ENCODE measurements around the gene MRLN. TPM values are rescaled to one million over a fixed set of nuclear protein-coding genes. Genes with fewer than 3 reads are reported as not detected.

MRLN gene
- total and polyA plus RNA-seq, 2 of the 8 experiments (the other 6 are each of a cell fraction or from before 2014, with no cell fraction given), result 0.21 TPM; not detected in 1

DNA sequence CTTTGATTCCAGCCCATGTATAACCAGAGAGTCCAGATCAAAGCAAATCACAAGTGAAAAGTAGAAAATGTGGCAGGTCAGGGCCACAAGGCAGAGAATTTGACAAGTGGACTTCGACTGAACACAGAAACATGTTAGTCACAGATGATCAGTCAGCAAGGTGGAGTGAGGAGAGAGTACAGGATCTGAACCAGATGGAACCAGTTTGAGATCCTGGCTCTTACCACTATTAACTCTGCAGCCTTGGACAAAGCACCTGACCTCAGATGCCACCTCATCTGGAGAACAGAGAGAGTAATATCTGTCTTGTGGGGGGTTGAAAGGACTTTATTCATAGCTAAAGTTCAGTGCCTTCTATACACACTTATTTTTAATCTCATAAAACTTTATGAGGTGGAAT lies 4.4 kb downstream of the MRLN start:
- TF ChIP-seq HDAC2 (IDR thresholded peaks at IDR 0.05; ENCODE audit: borderline replicate concordance in 1 of 2, low read depth in 2 of 2, low read length in 2 of 2), result no peak
- no peak overlapping the region for H2BK20ac ChIP-seq (ENCODE audit: low read length)
- H2AK5ac ChIP-seq (ENCODE audit: low read depth, low read length), result no peak overlapping the region
- H3K18ac ChIP-seq (ENCODE audit: extremely low read depth, low read length), result no peak overlapping the region
- H3K9me3 ChIP-seq (ENCODE audit: insufficient read depth in 2 of 2, low read depth in 1 of 2, low read length in 1 of 2), result peaks cover 0 to 5% of the 10 kb centered on the region in 2 experiments; a peak in 2 of 4 replicates
- no peak overlapping the region for H2BK15ac ChIP-seq (ENCODE audit: low read length)
- H2BK12ac ChIP-seq (ENCODE audit: low read depth, low read length), result no peak overlapping the region
- H4K5ac ChIP-seq (ENCODE audit: insufficient read length, low read depth, low read length), result no peak overlapping the region
- H3K14ac ChIP-seq (ENCODE audit: insufficient read length), result no peak overlapping the region
- H3K79me2 ChIP-seq (ENCODE audit: control insufficient read depth in 1 of 2, insufficient read depth in 2 of 2, low read length in 2 of 2), result no peaks in the 10 kb centered on the region
- H3K23ac ChIP-seq (ENCODE audit: insufficient read length), result no peak overlapping the region
- no peak overlapping the region for H2BK5ac ChIP-seq (ENCODE audit: low read depth, low read length)
- no peak overlapping the region for H3K9ac ChIP-seq (replicated peaks in 1 of 4; ENCODE audit: extremely low read depth in 1 of 4, low read depth in 3 of 4, low read length in 3 of 4)
- H3K23me2 ChIP-seq (ENCODE audit: low read depth, low read length), result no peaks in the 10 kb centered on the region
- FAIRE-seq (no peak), DNase-seq (ENCODE audit: low read depth in 1 of 2, low spot score in 2 of 2) (no peak)
- no peak overlapping the region for H3K27ac ChIP-seq (ENCODE audit: low read depth, low read length)
- H3K36me3 ChIP-seq (ENCODE audit: control insufficient read depth in 2 of 4, insufficient read depth in 4 of 4, low read length in 3 of 4), result no peaks in the 10 kb centered on the region
- ChIA-PET POLR2A (ENCODE audit: partially characterized antibody) (no interaction called here), CTCF (ENCODE audit: partially characterized antibody) (no interaction called here)
- H3K27me3 ChIP-seq (replicated peaks in 1 of 4; ENCODE audit: control insufficient read depth in 3 of 4, extremely low read depth in 1 of 4, insufficient read depth in 3 of 4, low read length in 3 of 4), result no peaks in the 10 kb centered on the region
- no peak overlapping the region for H3K4me3 ChIP-seq (ENCODE audit: extremely low read depth in 1 of 4, insufficient read depth in 2 of 4, low read depth in 3 of 4, low read length in 4 of 4)
- no peak overlapping the region for H3K4me2 ChIP-seq (ENCODE audit: insufficient read depth in 1 of 2, low read depth in 2 of 2, low read length in 2 of 2)
- H2AFZ ChIP-seq (ENCODE audit: low read length), result no peak overlapping the region
- WGBS, 2 experiments (ENCODE audit: extremely low coverage in 1 of 2, insufficient coverage in 1 of 2, insufficient read length in 1 of 2, insufficient replicate concordance in 2 of 2, low coverage in 1 of 2, low lambda C conversion rate in 2 of 2, missing lambda C conversion rate in 1 of 2), result 82% methylated on average over 1 of the region's 1 CpG; no CpG with 5 or more reads in 1 of the 2 experiments
- H3K56ac ChIP-seq (replicated peaks; ENCODE audit: insufficient read length, low read depth, low read length), result no peak overlapping the region
- H4K20me1 ChIP-seq (replicated peaks in 1 of 2; ENCODE audit: control insufficient read depth in 1 of 2, insufficient read depth in 2 of 2, low read length in 2 of 2), result no peaks in the 10 kb centered on the region
- H4K8ac ChIP-seq (ENCODE audit: extremely low read depth, insufficient read depth, low read length), result no peak overlapping the region
- H4K91ac ChIP-seq (replicated peaks; ENCODE audit: insufficient read length, low read length), result no peak overlapping the region
- no peaks in the 10 kb centered on the region for H3K4me1 ChIP-seq (replicated peaks in 1 of 4; ENCODE audit: control insufficient read depth in 3 of 4, insufficient read depth in 4 of 4, low read length in 3 of 4)
- H3K4ac ChIP-seq (replicated peaks; ENCODE audit: insufficient read length, low read depth, low read length), result no peak overlapping the region
- H2BK120ac ChIP-seq (replicated peaks; ENCODE audit: low read depth, low read length), result no peak overlapping the region
- no peaks in the 10 kb centered on the region for H3K79me1 ChIP-seq (ENCODE audit: low read depth, low read length)

Measured in H1 (cell line).